HCT116 (cell line): ENCODE results near the gene CHRNA4. TPM values are rescaled to one million over a fixed set of nuclear protein-coding genes. Genes with fewer than 3 reads are reported as not detected.

Source experiments
- ATAC-seq: fragments of 200-7000 bp; cut with Tn5 transposase; 2 replicates; pipeline ENCODE4 v1.9.1; 2020; ENCODE audit warnings: mild to moderate bottlenecking, moderate library complexity
- Bru-seq: library from RNA; stranded (reverse); fragments of 400-500 nt; gene quantifications from one replicate; lab custom pipeline; 2021; lab: Mats Ljungman, UMichigan
- BruChase-seq, 2 experiments: library from RNA; stranded (reverse); fragments of 400-500 nt; gene quantifications; one replicate each; lab custom pipeline; 2021; lab: Mats Ljungman, UMichigan
- BruUV-seq: library from RNA; stranded (reverse); fragments of 400-500 nt; replicated peaks from 2 replicates; lab custom pipeline; 2021; lab: Mats Ljungman, UMichigan
- CTCF ChIA-PET: fragments of 300-600 bp; sonication (Branson Sonifier 250); formaldehyde crosslinking; loops from one replicate; lab custom pipeline; 2021; ENCODE audit warnings: antibody characterized with exemption; lab: Charles Lee
- POLR2A ChIA-PET: fragments of 300-600, 350-600 bp; sonication (Branson Sonifier 250); formaldehyde crosslinking; loops from one replicate; lab custom pipeline; 2021; ENCODE audit warnings: antibody characterized with exemption; lab: Charles Lee
- RAD21 ChIA-PET, 2 experiments: fragments of 300-600 bp; sonication (Branson Sonifier 250); formaldehyde crosslinking; loops; one replicate each; lab custom pipeline; 2023; ENCODE audit warnings: low total read pairs in 2 of 2; ENCODE audit not compliant: uncharacterized antibody in 2 of 2, unreplicated experiment in 2 of 2, low non-redundant PET in 1 of 2; lab: Charles Lee
- DNase-seq: peaks from one replicate; pipeline ENCODE4 v3.0.0-alpha.2; 2010; ENCODE audit warnings: low read depth, low spot score
- H2AFZ ChIP-seq: fragments of 200-600 bp; shearing (Covaris generic), sonication (generic); 2 replicates; pipeline ENCODE4 v1.6.1; 2017; ENCODE audit warnings: low read depth, mixed run types, mixed read lengths, antibody characterized with exemption, low read length; ENCODE audit not compliant: poor library complexity, severe bottlenecking
- H3K27ac ChIP-seq: 2 replicates; pipeline ENCODE4 v1.5.1; 2012; ENCODE audit warnings: low read depth, low read length
- H3K27me3 ChIP-seq: fragments of 200-600 bp; sonication (generic); 2 replicates; pipeline ENCODE4 v1.6.1; 2016; ENCODE audit warnings: mixed run types, low read length, mixed read lengths; ENCODE audit not compliant: insufficient read depth
- H3K36me3 ChIP-seq, 2 experiments: fragments of 200-500 bp in 1 of 2; fragments of 200-600 bp in 1 of 2; sonication (Bioruptor generic) in 1 of 2; sonication (generic) in 1 of 2; 2 replicates each; pipeline versions ENCODE4 v1.5.1 to v1.6.1; 2014 to 2016; ENCODE audit warnings: low read length in 2 of 2, inconsistent platforms in 1 of 2, mixed read lengths in 1 of 2, mixed run types in 1 of 2; ENCODE audit not compliant: insufficient read depth in 2 of 2, control insufficient read depth in 1 of 2
- H3K4me1 ChIP-seq, 2 experiments: fragments of 200-600 bp in 1 of 2; sonication (generic) in 1 of 2; 2 replicates each; pipeline versions ENCODE4 v1.5.1 to v1.6.1; 2012 to 2017; ENCODE audit warnings: low read length in 2 of 2, inconsistent platforms in 1 of 2, mild to moderate bottlenecking in 1 of 2, mixed read lengths in 1 of 2, mixed run types in 1 of 2, moderate library complexity in 1 of 2; ENCODE audit not compliant: insufficient read depth in 2 of 2, control insufficient read depth in 1 of 2
- H3K4me2 ChIP-seq: fragments of 200-600 bp; sonication (generic); 2 replicates; pipeline ENCODE4 v1.6.1; 2017; ENCODE audit warnings: mixed run types, low read length, mixed read lengths
- H3K4me3 ChIP-seq, 2 experiments: fragments of 200-600 bp in 1 of 2; sonication (generic) in 1 of 2; replicated peaks in 1 of 2; 2 replicates each; pipeline ENCODE4 v1.5.1; 2011 to 2016; ENCODE audit warnings: low read length in 2 of 2, control low read depth in 1 of 2, low read depth in 1 of 2, mild to moderate bottlenecking in 1 of 2, mixed read lengths in 1 of 2, mixed run types in 1 of 2
- H3K79me2 ChIP-seq: fragments of 200-600 bp; sonication (generic); 2 replicates; pipeline ENCODE4 v1.6.1; 2017; ENCODE audit warnings: mild to moderate bottlenecking, mixed run types, low read length, moderate library complexity, mixed read lengths; ENCODE audit not compliant: insufficient read depth
- H3K9ac ChIP-seq: fragments of 200-600 bp; sonication (generic); 2 replicates; pipeline ENCODE4 v1.6.1; 2016; ENCODE audit warnings: low read length, mixed read lengths
- H3K9me2 ChIP-seq: fragments of 200-600 bp; sonication (generic), shearing (Covaris generic); 2 replicates; pipeline ENCODE4 v1.6.1; 2017; ENCODE audit warnings: mixed run types, mild to moderate bottlenecking, moderate library complexity; ENCODE audit not compliant: insufficient read depth
- H3K9me3 ChIP-seq, 2 experiments: fragments of 200-500 bp in 1 of 2; fragments of 200-600 bp in 1 of 2; sonication (Bioruptor generic) in 1 of 2; sonication (generic) in 1 of 2; 2 replicates each; pipeline ENCODE4 v1.6.1; 2014 to 2017; ENCODE audit warnings: low read length in 2 of 2, mixed read lengths in 2 of 2, inconsistent platforms in 1 of 2, low read depth in 1 of 2, mild to moderate bottlenecking in 1 of 2, mixed run types in 1 of 2, moderate library complexity in 1 of 2; ENCODE audit not compliant: control insufficient read depth in 1 of 2, insufficient read depth in 1 of 2
- H4K20me1 ChIP-seq: fragments of 200-600 bp; sonication (generic), shearing (Covaris generic); 2 replicates; pipeline ENCODE4 v1.6.1; 2017; ENCODE audit warnings: mixed run types, mild to moderate bottlenecking, moderate library complexity; ENCODE audit not compliant: insufficient read depth
- CBX3 ChIP-seq: IDR thresholded peaks from 2 replicates; pipeline ENCODE4 v1.6.1; 2012; ENCODE audit warnings: low read depth
- CEBPB ChIP-seq: IDR thresholded peaks from 2 replicates; pipeline ENCODE4 v1.6.1; 2012; ENCODE audit warnings: low read depth
- EGR1 ChIP-seq: IDR thresholded peaks from 2 replicates; pipeline ENCODE4 v1.6.1; 2012; ENCODE audit warnings: low read depth
- ELF1 ChIP-seq: IDR thresholded peaks from 2 replicates; pipeline ENCODE4 v1.6.1; 2012; ENCODE audit warnings: low read depth, borderline replicate concordance
- EZH2 ChIP-seq: fragments of 200-600 bp; sonication (generic); IDR thresholded peaks from 2 replicates; pipeline ENCODE4 v1.6.1; 2017; ENCODE audit warnings: antibody characterized with exemption, mixed run types
- FOSL1 ChIP-seq: IDR thresholded peaks from 2 replicates; pipeline ENCODE4 v1.6.1; 2012; ENCODE audit warnings: low read depth
- JUND ChIP-seq: IDR thresholded peaks from 2 replicates; pipeline ENCODE4 v1.6.1; 2012
- POLR2A ChIP-seq: IDR thresholded peaks from 2 replicates; pipeline ENCODE4 v1.7.0; 2011; ENCODE audit warnings: borderline replicate concordance; ENCODE audit not compliant: insufficient read depth, insufficient read length; ENCODE audit errors: extremely low read depth
- POLR2AphosphoS5 ChIP-seq: IDR thresholded peaks from 2 replicates; pipeline ENCODE4 v1.6.1; 2011; ENCODE audit warnings: mild to moderate bottlenecking, low read depth, low read length, moderate library complexity
- RAD21 ChIP-seq: IDR thresholded peaks from 2 replicates; pipeline ENCODE4 v1.6.1; 2012; ENCODE audit warnings: low read depth, mild to moderate bottlenecking
- SIN3A ChIP-seq: IDR thresholded peaks from 2 replicates; pipeline ENCODE4 v1.6.1; 2012; ENCODE audit warnings: low read depth
- SP1 ChIP-seq: IDR thresholded peaks from 2 replicates; pipeline ENCODE4 v1.6.1; 2012; ENCODE audit warnings: low read depth
- SRF ChIP-seq: IDR thresholded peaks from 2 replicates; pipeline ENCODE4 v1.6.1; 2012; ENCODE audit warnings: low read depth
- YY1 ChIP-seq: IDR thresholded peaks from 2 replicates; pipeline ENCODE4 v1.6.1; 2011; ENCODE audit warnings: low read length, low read depth, moderate library complexity, mild to moderate bottlenecking; ENCODE audit not compliant: insufficient replicate concordance; ENCODE audit errors: extremely low read depth
- ZFX ChIP-seq: fragments of 450-650 bp; IDR thresholded peaks from 2 replicates; pipeline ENCODE4 v1.6.1; 2017
- ZNF274 ChIP-seq: fragments of 200-500 bp; sonication (Bioruptor generic); IDR thresholded peaks from 2 replicates; pipeline ENCODE4 v1.6.1; 2014; ENCODE audit warnings: mild to moderate bottlenecking, low read depth, low read length, inconsistent platforms
- intact Hi-C: fragments of 100-400 bp; cut with micrococcal nuclease; formaldehyde crosslinking; loops from 2 replicates; pipeline ENCODE4 v1.10.0; 2022
- long read RNA-seq: library from polyadenylated mRNA; unstranded; transcript quantifications from one replicate; pipeline ENCODE4 v2.0.0, GENCODE V29; 2021; ENCODE audit not compliant: unreplicated experiment
- polyA plus RNA-seq: library from polyadenylated mRNA; unstranded; fragments of >200 nt; gene quantifications from 2 replicates; pipeline ENCODE4 v1.2.1, GENCODE V29; 2012; ENCODE audit warnings: missing spikeins
- total RNA-seq: library from RNA; stranded (reverse); gene quantifications from one replicate; pipeline ENCODE4 v1.2.1, GENCODE V29; 2021; ENCODE audit not compliant: unreplicated experiment
- TF ChIP-seq, protein P1 (sequence below): IDR thresholded peaks from 2 replicates; pipeline ENCODE4 v1.6.1; 2012
- TF ChIP-seq, protein P2 (sequence below): IDR thresholded peaks from 2 replicates; pipeline ENCODE4 v1.6.1; 2011; ENCODE audit warnings: mild to moderate bottlenecking, low read length, moderate library complexity; ENCODE audit not compliant: insufficient replicate concordance; ENCODE audit errors: extremely low read depth
- TF ChIP-seq, protein P3 (sequence below), 3 experiments: fragments of 200-600 bp in 1 of 3; sonication (generic) in 1 of 3; IDR thresholded peaks in 2 of 3; conservative IDR thresholded peaks in 1 of 3; 2 replicates each; pipeline ENCODE4 v1.5.1; 2012 to 2017; ENCODE audit warnings: low read depth in 2 of 3, low read length in 2 of 3, antibody characterized with exemption in 1 of 3, borderline replicate concordance in 1 of 3, control low read depth in 1 of 3, mild to moderate bottlenecking in 1 of 3, mixed read lengths in 1 of 3, mixed run types in 1 of 3, moderate library complexity in 1 of 3; ENCODE audit not compliant: insufficient read depth in 1 of 3

CHRNA4 gene
- not detected for total RNA-seq
- polyA plus RNA-seq, result not detected in 2 replicates
- not detected for Bru-seq, nascent RNA
- BruChase-seq, experiment 1, labeled RNA remaining after a 6-hour chase, result not detected
- BruChase-seq, experiment 2, labeled RNA remaining after a 2-hour chase, result percentile 8 among the genes with signal in this experiment
- long read RNA-seq, result 0 reads

DNA sequence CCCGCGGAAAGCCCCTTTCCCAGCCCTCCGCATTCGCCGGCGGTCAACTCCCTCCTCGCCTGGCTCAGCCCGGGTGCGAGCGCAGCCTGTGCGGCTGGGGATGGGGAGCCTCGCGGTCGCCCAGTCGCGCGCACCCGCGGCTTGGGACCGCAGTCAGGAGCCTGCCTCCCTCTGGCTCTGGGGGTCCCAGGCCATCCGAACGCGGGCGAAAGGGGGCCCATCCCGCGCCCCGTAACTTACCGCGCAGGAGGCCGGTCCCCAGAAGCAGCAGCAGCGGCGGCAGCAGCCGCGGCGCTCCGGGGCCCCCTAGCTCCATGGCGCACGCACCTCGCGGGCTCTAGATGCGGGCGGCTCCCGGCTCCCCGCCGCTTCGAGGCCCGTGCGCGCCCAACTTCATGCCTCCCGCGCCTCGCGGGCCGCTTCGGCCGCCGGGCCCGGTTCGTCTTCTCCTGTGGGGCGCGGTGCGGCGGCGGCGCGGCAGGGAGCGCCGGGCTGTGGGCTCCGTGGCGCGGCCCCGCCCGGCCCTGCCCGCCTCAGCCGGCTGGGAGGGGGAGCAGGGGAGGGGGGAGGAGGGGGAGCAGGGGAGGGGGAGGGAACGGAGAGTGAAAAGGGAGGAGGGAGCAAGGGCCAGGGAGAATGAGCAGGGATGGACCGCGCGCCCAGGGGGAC lies at the start of gene CHRNA4:
Gene CHRNA4 (minus strand): TSS at position 500 of the 669 bp plus-strand sequence. CDS start 184 bp downstream, at position 316.
- no peak within 1 kb of the TSS for H3K27ac ChIP-seq
- intact Hi-C loops, result no loop called here
- DNase-seq, result no peak
- no peak within 1 kb of the TSS for H3K4me2 ChIP-seq
- ATAC-seq, result no peak
- no TSS peak for BruUV-seq
- no peak within 1 kb of the TSS for H3K4me3 ChIP-seq
- no peak within 1 kb of the TSS for H2AFZ ChIP-seq
- ChIA-PET POLR2A (no interaction called here), CTCF (no interaction called here), RAD21 (interaction anchor here in 1 of 2 experiments (0.6 kb wide), 1 partner anchor 49 kb away, joined by 3 read pairs; no protein-coding TSS in a partner anchor)
- H3K27me3 ChIP-seq, result no peaks in the 10 kb centered on the region
- H3K36me3 ChIP-seq, result no peaks in the 10 kb centered on the region
- H3K4me1 ChIP-seq, result no peaks in the 10 kb centered on the region
- TF ChIP-seq, protein P1, sequence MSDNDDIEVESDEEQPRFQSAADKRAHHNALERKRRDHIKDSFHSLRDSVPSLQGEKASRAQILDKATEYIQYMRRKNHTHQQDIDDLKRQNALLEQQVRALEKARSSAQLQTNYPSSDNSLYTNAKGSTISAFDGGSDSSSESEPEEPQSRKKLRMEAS, result no peak
- TF ChIP-seq SIN3A (no peak), ZNF274 (no peak), JUND (no peak), RAD21 (no peak), SRF (no peak), POLR2A (no peak), ZFX (no peak), EZH2 (no peak), FOSL1 (no peak), ELF1 (no peak), CEBPB (no peak), YY1 (no peak), POLR2AphosphoS5 (no peak), SP1 (no peak), EGR1 (no peak), CBX3 (no peak)
- TF ChIP-seq, protein P2, sequence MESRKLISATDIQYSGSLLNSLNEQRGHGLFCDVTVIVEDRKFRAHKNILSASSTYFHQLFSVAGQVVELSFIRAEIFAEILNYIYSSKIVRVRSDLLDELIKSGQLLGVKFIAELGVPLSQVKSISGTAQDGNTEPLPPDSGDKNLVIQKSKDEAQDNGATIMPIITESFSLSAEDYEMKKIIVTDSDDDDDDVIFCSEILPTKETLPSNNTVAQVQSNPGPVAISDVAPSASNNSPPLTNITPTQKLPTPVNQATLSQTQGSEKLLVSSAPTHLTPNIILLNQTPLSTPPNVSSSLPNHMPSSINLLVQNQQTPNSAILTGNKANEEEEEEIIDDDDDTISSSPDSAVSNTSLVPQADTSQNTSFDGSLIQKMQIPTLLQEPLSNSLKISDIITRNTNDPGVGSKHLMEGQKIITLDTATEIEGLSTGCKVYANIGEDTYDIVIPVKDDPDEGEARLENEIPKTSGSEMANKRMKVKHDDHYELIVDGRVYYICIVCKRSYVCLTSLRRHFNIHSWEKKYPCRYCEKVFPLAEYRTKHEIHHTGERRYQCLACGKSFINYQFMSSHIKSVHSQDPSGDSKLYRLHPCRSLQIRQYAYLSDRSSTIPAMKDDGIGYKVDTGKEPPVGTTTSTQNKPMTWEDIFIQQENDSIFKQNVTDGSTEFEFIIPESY, result no peak
- TF ChIP-seq, protein P3, sequence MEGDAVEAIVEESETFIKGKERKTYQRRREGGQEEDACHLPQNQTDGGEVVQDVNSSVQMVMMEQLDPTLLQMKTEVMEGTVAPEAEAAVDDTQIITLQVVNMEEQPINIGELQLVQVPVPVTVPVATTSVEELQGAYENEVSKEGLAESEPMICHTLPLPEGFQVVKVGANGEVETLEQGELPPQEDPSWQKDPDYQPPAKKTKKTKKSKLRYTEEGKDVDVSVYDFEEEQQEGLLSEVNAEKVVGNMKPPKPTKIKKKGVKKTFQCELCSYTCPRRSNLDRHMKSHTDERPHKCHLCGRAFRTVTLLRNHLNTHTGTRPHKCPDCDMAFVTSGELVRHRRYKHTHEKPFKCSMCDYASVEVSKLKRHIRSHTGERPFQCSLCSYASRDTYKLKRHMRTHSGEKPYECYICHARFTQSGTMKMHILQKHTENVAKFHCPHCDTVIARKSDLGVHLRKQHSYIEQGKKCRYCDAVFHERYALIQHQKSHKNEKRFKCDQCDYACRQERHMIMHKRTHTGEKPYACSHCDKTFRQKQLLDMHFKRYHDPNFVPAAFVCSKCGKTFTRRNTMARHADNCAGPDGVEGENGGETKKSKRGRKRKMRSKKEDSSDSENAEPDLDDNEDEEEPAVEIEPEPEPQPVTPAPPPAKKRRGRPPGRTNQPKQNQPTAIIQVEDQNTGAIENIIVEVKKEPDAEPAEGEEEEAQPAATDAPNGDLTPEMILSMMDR (IDR thresholded peaks at IDR 0.05 in 2 of 3, conservative IDR thresholded peaks at IDR 0.05 in 1 of 3; ENCODE audit: borderline replicate concordance in 1 of 3, insufficient read depth in 1 of 3, low read depth in 2 of 3, low read length in 2 of 3), result no peak
- no peaks in the 10 kb centered on the region for H3K9me3 ChIP-seq
- H4K20me1 ChIP-seq, result no peaks in the 10 kb centered on the region
- H3K9me2 ChIP-seq, result no peaks in the 10 kb centered on the region
- no peaks in the 10 kb centered on the region for H3K79me2 ChIP-seq
- H3K9ac ChIP-seq, result no peak within 1 kb of the TSS
